GM19351 (cell line): Measurements from ENCODE around the gene HOXB5.

ENCODE experiments used
- ATAC-seq: cut with Tn5 transposase; IDR thresholded peaks from one replicate; pipeline ENCODE4 v1.9.1; 2021; ENCODE audit warnings: mild to moderate bottlenecking, moderate library complexity; ENCODE audit not compliant: unreplicated experiment

The HOXB5 gene

DNA sequence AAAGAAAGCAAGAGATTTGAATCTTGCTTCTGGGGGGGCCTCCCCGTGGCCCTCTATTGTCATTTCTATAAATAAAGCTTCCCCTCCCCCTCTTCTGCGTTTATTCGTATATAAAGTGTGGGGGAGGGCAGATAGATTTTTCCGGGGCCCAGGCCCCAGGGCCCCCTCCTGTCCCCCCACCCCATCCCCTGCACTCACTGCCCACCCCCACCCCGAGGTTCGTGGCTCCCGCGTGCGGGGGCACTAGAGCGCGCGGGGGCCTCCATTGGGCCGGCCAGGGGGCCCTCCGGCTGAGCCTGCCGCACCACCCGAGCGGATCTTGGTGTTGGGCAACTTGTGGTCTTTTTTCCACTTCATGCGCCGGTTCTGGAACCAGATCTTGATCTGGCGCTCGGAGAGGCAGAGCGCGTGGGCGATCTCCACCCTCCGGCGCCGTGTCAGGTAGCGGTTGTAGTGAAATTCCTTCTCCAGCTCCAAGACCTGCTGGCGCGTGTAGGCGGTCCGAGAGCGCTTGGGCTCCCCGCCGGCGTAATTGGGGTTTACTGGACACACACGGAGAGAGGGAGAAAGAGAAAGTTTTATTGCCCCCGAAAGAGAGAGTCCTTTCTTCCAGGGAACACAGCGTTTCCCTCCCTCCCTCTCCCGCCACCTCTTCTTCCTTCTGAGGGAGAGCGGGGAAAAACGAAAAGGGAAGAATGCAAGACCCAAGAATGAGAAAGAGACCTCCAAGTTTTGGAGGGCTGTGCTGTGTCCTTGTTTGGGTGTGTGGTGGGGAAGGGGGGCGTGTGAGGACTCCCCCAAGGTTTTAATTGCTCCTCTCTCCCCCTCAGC, 16.9 kb downstream of the HOXB5 start:
- ATAC-seq = no peak

DNA sequence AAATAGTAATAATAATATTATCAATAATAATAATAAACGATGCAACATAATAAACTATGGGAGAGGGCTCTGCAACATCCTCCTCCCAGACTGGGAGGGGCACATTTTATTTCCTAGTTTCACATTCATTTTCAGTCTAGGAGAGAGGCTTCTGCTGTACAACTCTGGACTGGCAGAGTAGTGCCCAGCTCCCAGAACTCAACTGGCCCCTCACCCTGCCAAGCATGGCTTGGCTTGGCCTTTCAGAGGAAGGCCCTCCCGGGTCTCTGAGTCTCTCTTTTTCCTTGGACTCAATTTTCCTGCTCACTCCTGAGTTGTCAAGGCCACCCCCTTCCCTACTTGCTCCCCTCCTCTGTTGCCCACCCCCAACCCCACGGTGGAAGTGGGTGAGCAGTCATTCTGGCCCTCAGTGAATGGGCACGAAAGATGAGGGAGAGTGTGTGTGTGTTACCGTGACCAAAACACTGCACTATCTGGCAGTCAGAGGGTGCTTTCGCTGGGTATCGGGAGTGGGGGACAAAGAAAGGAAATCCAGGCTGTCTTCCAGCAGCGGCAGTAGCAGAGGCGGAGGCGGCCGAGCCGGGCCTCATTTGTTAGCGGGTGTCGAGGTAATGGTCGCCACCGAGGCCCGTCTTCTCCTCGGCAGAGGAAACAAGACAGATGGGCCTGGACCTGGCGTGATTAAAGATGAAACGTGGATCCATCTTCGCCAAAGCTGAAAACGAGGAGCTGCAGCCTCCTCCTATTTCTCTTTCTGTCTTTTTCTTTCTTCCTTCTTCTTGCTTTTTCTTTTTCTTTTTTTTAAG, 17.7 kb downstream of the HOXB5 start:
- ATAC-seq = no peak

- no peak for ATAC-seq
Measured at GRCh38 chr17:48575066-48575582, 18.5 kb downstream of the HOXB5 start.

GRCh38 chr17:48574505-48575065, 19.0 kb downstream of the HOXB5 start:
- no peak for ATAC-seq

- ATAC-seq = no peak
Measured at GRCh38 chr17:48571826-48572417, 21.7 kb downstream of the HOXB5 start.

DNA sequence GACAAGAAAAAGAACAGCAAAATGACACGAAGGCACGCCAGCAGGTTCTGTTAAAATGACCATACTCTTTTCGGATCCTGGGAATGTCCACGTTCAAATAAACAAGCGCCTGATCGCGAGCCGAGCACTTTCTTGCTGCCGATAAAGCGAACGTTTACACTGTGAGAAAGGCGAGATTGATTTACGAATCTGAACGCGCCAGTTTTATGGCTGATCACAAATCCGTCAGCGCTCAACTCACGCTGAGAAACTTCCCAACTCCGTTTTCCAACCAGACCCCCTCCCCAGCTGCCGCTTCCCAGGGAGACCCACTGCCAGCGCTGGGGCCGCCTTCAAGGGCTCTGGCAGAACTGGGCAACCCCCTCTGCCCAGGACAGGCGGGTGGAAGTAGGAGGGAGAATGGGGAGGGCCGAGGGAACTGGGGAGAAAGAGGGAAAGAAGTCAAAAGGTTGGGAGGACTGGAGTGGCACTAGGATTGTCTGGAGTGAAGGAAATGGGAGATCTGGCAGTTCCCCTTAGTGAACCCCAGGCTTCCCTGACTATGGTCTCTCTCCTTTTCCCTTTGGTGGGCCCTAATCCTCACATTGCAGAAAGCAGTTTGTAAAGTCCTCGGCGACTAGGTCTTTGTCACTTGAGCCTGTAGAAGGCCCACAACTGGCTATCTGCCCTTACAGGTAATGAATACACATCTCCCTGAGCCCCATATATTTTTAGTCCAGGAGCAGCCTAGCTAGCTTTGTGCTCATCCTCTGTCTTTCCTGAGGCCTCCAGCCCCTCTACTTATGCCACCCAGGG, 22.4 kb downstream of the HOXB5 start:
- ATAC-seq = no peak

- ATAC-seq = no peak
Measured at GRCh38 chr17:48570325-48571023, 23.1 kb downstream of the HOXB5 start.

DNA sequence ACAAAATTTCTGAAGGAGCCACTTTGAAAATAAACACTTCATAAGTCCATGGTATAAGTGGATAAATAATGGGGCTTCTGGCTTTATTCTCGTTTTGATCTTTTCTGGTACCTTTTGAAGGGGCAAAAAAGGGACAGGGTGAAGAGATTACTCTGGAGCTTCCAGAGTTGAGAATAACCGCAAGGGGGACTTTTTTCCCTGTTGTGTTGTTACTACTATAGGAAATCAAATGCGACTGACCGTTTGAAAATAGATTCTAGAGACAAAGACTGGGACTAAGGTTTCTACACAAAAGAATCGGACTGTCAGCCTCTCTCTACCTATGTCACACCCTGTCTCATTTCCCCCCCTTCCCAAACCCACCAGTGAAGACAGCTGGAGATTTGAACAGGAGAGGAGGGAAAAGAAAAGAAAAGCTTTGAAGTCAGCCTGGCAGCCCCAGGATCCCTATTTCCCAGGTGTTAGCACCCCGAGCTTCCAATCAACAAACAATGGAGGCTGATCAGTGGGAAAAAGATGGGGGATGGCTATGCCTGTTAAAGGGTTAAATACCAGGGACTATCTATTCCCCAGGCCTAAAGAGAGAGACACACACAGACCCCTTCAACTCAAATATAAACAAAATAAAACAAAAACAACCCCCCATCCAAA, 23.8 kb downstream of the HOXB5 start:
- ATAC-seq = no peak

GRCh38 chr17:48569240-48569582, 24.4 kb downstream of the HOXB5 start:
- no peak for ATAC-seq

DNA sequence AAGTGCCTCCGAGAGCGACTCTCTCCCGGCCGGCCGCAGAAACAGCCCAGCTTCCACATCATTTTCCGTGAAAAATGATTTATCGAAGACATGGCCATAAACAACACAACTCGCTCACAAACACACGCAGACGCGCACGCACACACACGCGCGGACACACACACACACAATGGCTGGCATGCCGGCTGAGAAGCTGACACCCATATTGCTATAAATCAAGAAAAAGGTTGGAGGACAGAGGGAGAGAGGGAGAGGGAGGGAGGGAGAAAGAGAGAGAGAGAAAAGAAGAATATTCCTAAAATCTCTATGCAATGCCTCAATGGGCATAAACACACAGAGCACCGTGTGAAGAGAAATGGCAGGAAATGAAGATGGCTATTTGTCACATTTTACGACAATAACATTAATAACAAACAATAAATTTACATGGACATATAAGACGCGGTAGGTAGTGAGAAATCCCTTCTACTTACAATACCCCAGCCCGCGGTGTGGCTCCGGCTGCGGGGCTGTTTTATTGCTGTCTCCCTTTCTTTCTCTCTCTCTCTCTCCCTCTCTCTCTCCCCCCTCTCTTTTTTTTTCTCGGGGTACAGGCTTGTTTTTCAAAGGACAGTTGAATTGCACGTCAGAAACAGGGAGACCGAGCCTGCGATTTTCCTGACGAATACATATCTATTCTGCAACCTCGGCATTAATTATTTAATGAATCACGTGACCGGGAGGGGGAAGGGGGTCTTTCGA, 24.9 kb downstream of the HOXB5 start:
- ATAC-seq = no peak

DNA sequence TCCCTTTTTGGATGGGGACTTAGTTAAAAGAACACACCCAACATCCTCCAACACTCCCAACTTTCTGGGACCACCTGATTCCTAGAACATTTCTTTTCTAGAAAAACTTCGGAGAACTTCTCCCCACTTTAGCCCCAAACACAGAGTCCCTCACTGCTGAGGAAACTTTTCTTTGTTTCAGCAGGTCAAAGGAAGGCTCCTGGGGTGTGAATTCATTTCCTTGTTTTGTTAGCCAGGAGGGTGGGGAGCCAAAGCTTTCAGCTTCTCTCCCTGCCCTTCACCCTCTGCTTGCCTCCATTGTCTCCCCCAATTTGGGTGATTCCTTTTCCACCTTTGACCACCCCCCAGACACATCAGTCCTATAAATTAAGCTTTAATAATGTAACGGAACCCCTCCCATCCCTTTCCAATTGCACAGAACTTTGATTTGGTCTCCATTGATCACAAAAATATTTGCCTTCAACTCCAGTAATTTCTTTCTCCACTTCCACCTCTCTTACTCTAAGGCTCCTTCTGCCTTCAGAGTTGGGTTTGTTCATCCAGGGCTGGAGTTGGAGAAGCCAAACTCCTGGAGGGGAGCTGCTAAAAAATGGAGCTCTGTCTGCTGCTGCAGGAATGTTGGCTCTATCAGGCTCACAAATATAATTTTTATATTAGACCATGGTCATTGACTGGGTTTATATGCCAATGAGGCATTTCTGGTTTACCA, 25.8 kb downstream of the HOXB5 start:
- no peak for ATAC-seq

GRCh38 chr17:48567209-48567608, 26.4 kb downstream of the HOXB5 start:
- no peak for ATAC-seq

DNA sequence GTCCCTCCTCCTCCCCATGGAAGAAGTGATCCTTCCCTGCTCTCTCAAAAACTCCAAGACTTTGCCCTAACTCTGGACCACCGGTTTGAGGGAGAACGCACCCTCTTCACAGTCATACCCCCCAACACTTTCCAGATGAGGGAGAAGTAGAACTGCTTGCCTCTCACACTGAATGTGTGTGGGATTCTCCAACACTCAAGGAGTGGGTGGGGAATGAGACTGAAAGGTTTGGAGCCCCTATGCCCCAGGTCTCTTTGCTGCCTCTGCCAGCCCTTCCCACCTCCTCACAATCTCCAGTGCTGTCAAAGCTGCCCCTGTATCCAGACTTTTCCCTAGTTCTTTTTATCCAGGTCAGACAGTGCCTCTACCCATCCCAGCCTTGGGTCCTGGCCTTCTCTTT, 26.9 kb downstream of the HOXB5 start:
- ATAC-seq = no peak

DNA sequence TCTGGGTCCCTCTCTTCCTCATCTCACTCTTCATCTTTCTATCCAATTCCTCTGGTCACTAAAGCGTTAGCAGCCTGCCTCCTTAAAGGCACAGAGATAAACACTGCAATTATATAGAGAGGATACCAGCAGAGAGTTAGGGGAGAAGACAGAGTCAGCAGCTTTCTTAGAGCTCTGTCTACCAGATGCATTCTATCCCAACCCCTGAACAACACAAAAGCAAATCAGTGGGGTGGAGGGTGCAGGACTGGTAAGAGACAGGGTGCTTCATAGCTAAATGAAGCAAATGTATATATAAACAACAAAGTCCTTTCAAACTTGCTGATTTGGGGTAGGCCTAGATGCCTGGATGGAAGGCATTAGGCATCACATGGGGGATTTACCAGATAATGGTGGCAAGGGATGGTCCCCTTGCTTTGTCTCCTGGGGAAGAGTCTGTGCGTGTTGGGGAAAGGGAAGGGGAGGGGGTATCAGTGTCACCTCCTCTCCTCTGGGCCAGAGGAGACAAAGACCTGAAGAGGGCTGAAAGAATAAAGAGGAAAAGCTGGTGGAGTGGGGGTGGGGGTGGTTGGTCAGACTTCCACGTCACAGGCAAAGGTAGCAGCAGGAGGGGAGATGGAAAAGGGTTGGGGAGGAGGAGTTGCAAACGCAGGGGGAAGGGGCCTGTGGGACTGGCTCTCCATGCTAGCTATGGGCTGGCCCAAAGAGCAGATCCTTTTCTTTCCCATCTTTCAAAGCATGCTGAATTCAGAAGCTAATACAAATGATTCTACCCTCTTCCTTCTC, 27.5 kb downstream of the HOXB5 start:
- ATAC-seq = no peak

DNA sequence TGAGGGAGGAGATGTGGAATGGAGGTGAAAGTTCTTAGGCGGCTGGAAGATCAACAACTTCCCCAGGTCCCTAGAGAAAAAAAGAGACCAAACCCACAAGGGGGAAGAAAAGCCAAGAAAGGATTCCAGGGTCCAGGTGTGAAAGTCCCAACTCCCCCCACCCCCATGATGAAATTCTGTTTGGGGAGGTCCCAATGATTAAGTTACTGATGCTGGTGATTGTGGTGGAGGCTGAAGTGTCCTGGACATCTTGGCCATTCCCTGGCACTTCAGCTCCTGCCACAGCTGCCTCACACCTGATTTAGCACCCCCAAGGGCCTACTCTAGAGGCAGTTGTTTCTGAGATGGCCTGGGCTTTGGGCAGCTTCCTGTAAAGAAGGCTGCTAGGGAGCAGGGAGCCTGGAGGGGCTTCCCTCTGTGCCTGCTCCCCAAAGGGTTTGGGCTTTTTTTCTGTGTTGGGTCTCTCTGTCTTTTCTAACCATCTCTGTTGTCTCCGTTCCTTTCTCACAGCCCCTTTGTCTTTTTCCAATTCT, 28.5 kb downstream of the HOXB5 start:
- no peak for ATAC-seq

- no peak for ATAC-seq
Measured at GRCh38 chr17:48564188-48565021, 29.2 kb downstream of the HOXB5 start.
